Measurements from ENCODE around the gene LPAR3.

DNA sequence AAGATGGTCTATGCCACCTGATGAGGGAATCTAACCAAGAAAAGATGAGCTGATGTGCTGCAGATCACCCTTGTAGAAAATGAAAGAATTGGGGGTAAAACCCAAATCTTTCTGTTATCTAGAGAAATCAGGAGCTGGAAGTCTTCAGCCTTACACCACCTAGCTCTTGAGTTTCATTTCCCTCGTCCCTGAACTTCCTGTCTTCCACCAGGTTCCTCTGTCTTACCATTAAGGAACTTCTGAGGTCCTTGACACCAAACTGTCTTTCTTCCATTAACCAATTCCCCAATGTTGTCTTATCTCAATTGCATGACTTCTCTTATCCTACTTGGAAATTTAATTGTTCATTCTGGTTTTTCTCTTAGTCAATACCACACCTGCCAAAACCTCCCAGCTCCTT, 31.5 kb downstream of the LPAR3 start:
- TF ChIP-seq, protein P1, sequence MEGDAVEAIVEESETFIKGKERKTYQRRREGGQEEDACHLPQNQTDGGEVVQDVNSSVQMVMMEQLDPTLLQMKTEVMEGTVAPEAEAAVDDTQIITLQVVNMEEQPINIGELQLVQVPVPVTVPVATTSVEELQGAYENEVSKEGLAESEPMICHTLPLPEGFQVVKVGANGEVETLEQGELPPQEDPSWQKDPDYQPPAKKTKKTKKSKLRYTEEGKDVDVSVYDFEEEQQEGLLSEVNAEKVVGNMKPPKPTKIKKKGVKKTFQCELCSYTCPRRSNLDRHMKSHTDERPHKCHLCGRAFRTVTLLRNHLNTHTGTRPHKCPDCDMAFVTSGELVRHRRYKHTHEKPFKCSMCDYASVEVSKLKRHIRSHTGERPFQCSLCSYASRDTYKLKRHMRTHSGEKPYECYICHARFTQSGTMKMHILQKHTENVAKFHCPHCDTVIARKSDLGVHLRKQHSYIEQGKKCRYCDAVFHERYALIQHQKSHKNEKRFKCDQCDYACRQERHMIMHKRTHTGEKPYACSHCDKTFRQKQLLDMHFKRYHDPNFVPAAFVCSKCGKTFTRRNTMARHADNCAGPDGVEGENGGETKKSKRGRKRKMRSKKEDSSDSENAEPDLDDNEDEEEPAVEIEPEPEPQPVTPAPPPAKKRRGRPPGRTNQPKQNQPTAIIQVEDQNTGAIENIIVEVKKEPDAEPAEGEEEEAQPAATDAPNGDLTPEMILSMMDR (IDR thresholded peaks at IDR 0.05; ENCODE audit: low read length): no peak
- TF ChIP-seq EZH2 (optimal IDR thresholded peaks at IDR 0.05; ENCODE audit: low read depth, low read length) (no peak), EZH2phosphoT487 (IDR thresholded peaks at IDR 0.05; ENCODE audit: low read length) (no peak)

Measured in MM.1S (cell line).